ENCODE results near the gene CHAF1A.
A peak's percentile ranks its signal among the peaks of the same experiment; 100 is the strongest.

Gene CHAF1A

GRCh38 chr19:4446704-4447200, 44.3 kb downstream of the CHAF1A start:
- H3K27ac Mint-ChIP-seq = peak overlapping the region in 1 of 2 donors; percentile 67
- no peak overlapping the region for H3K4me3 Mint-ChIP-seq

GRCh38 chr19:4447327-4448146, 45.1 kb downstream of the CHAF1A start:
- H3K27ac Mint-ChIP-seq = peak overlapping the region in 1 of 2 donors; percentile 94
- no peak for DNase-seq
- H3K4me3 Mint-ChIP-seq = no peak overlapping the region
- no peak for ATAC-seq
- H3K9me3 Mint-ChIP-seq = no peaks in the 10 kb centered on the region
- peaks cover 1% of the 10 kb centered on the region for H3K4me1 Mint-ChIP-seq
- H3K27me3 Mint-ChIP-seq = no peaks in the 10 kb centered on the region

More at GRCh38 chr19:4446704-4447200, 44.3 kb downstream of the CHAF1A start:
- ATAC-seq (no peak), DNase-seq (no peak)
- no peaks in the 10 kb centered on the region for H3K9me3 Mint-ChIP-seq
- H3K4me1 Mint-ChIP-seq = peaks cover 9% of the 10 kb centered on the region
- no peaks in the 10 kb centered on the region for H3K27me3 Mint-ChIP-seq

GRCh38 chr19:4448147-4448985, 45.9 kb downstream of the CHAF1A start:
- no peaks in the 10 kb centered on the region for H3K27me3 Mint-ChIP-seq
- ATAC-seq (no peak), DNase-seq (no peak)
- H3K9me3 Mint-ChIP-seq = no peaks in the 10 kb centered on the region
- H3K4me3 Mint-ChIP-seq = no peak overlapping the region
- H3K4me1 Mint-ChIP-seq = no peaks in the 10 kb centered on the region
- H3K27ac Mint-ChIP-seq = peak overlapping the region; percentile 57 to 94

GRCh38 chr19:4449022-4449638, 46.7 kb downstream of the CHAF1A start:
- no peak for DNase-seq
- Mint-ChIP-seq H3K4me3 (no peak overlapping the region), H3K27ac (peak overlapping the region in 1 of 2 donors; percentile 64), H3K4me1 (no peaks in the 10 kb centered on the region), H3K9me3 (no peaks in the 10 kb centered on the region), H3K27me3 (no peaks in the 10 kb centered on the region)
- no peak for ATAC-seq

- H3K9me3 Mint-ChIP-seq = no peaks in the 10 kb centered on the region
- H3K27me3 Mint-ChIP-seq = no peaks in the 10 kb centered on the region
- peak overlapping the region in 1 of 2 donors; percentile 64 for H3K27ac Mint-ChIP-seq
- DNase-seq = no peak
- ATAC-seq = no peak
- H3K4me1 Mint-ChIP-seq = no peaks in the 10 kb centered on the region
- no peak overlapping the region for H3K4me3 Mint-ChIP-seq
Measured at GRCh38 chr19:4449639-4450028, 47.2 kb downstream of the CHAF1A start.

- no peak overlapping the region for H3K4me3 Mint-ChIP-seq
- H3K9me3 Mint-ChIP-seq = no peaks in the 10 kb centered on the region
- H3K4me1 Mint-ChIP-seq = peaks cover 22% of the 10 kb centered on the region
- no peaks in the 10 kb centered on the region for H3K27me3 Mint-ChIP-seq
- DNase-seq = no peak
- no peak for ATAC-seq
- H3K27ac Mint-ChIP-seq = peak overlapping the region in 1 of 2 donors; percentile 82
Measured at GRCh38 chr19:4452230-4452990, 50.0 kb downstream of the CHAF1A start.

GRCh38 chr19:4453232-4454179, 51.1 kb downstream of the CHAF1A start:
- Mint-ChIP-seq H3K27me3 (no peaks in the 10 kb centered on the region), H3K27ac (peak overlapping the region in 1 of 2 donors; percentile 76), H3K4me1 (peaks cover 27% of the 10 kb centered on the region), H3K4me3 (no peak overlapping the region), H3K9me3 (no peaks in the 10 kb centered on the region)
- DNase-seq (no peak), ATAC-seq (no peak)

GRCh38 chr19:4454747-4455718, 52.6 kb downstream of the CHAF1A start:
- DNase-seq = no peak
- peaks cover 27% of the 10 kb centered on the region for H3K4me1 Mint-ChIP-seq
- no peaks in the 10 kb centered on the region for H3K9me3 Mint-ChIP-seq
- ATAC-seq = no peak
- H3K27ac Mint-ChIP-seq = peak overlapping the region; percentile 21 to 91
- no peak overlapping the region for H3K4me3 Mint-ChIP-seq
- no peaks in the 10 kb centered on the region for H3K27me3 Mint-ChIP-seq

GRCh38 chr19:4455719-4456475, 53.5 kb downstream of the CHAF1A start:
- peak overlapping the region; percentile 90 to 97 for H3K27ac Mint-ChIP-seq
- peaks cover 27% of the 10 kb centered on the region for H3K4me1 Mint-ChIP-seq
- DNase-seq = no peak
- no peak for ATAC-seq
- H3K27me3 Mint-ChIP-seq = no peaks in the 10 kb centered on the region
- H3K9me3 Mint-ChIP-seq = no peaks in the 10 kb centered on the region
- H3K4me3 Mint-ChIP-seq = peak overlapping the region; percentile 90 to 95

- H3K9me3 Mint-ChIP-seq = no peaks in the 10 kb centered on the region
- peak overlapping the region; percentile 90 to 97 for H3K27ac Mint-ChIP-seq
- no peak for DNase-seq
- ATAC-seq = no peak
- no peaks in the 10 kb centered on the region for H3K27me3 Mint-ChIP-seq
- H3K4me1 Mint-ChIP-seq = peaks cover 27% of the 10 kb centered on the region
- peak overlapping the region; percentile 90 to 95 for H3K4me3 Mint-ChIP-seq
Measured at GRCh38 chr19:4456476-4456842, 54.0 kb downstream of the CHAF1A start.

- Mint-ChIP-seq H3K4me3 (peak overlapping the region; percentile 90 to 95), H3K9me3 (no peaks in the 10 kb centered on the region), H3K27ac (peak overlapping the region; percentile 90 to 97), H3K27me3 (no peaks in the 10 kb centered on the region), H3K4me1 (peaks cover 27% of the 10 kb centered on the region)
- no peak for DNase-seq
- ATAC-seq = peak; percentile 24
Measured at GRCh38 chr19:4456843-4457653, 54.6 kb downstream of the CHAF1A start.
